ENCODE results near the gene C14orf39.
"Not testable (repeated sequence)": the region's sequence is repeated elsewhere in the genome, so short reads cannot be mapped to it uniquely, and the experiment has no call there.

C14orf39 gene

GRCh38 chr14:60490270-60490669 lies 4.4 kb upstream of the C14orf39 start:
- DNase-seq: no peak

GRCh38 chr14:60488175-60488574 lies 2.3 kb upstream of the C14orf39 start:
- DNase-seq: no peak

- no peak for DNase-seq
Observed at GRCh38 chr14:60487211-60487610, 1.3 kb upstream of the C14orf39 start.

GRCh38 chr14:60485057-60485597 lies 736 bp downstream of the C14orf39 start:
- no peak for DNase-seq

GRCh38 chr14:60482743-60483142 lies 3.1 kb downstream of the C14orf39 start:
- no peak for DNase-seq

GRCh38 chr14:60480248-60480647 lies 5.6 kb downstream of the C14orf39 start:
- DNase-seq: not testable (repeated sequence)

GRCh38 chr14:60455875-60456274 lies 30.0 kb downstream of the C14orf39 start:
- no peak for DNase-seq

GRCh38 chr14:60430276-60430675 lies 55.6 kb downstream of the C14orf39 start:
- no peak for DNase-seq

- DNase-seq: no peak
Observed at GRCh38 chr14:60420050-60420449, 65.8 kb downstream of the C14orf39 start.

- DNase-seq: not testable (repeated sequence)
Observed at GRCh38 chr14:60397550-60397949, 88.3 kb downstream of the C14orf39 start.

- DNase-seq: no peak
Observed at GRCh38 chr14:60396718-60397343, 89.0 kb downstream of the C14orf39 start.
